Measurements from ENCODE around the gene KLHL20. TPM values are rescaled to one million over a fixed set of nuclear protein-coding genes. Genes with fewer than 3 reads are reported as not detected.

KLHL20 gene
- total and polyA plus RNA-seq, 2 of the 13 experiments (the other 11 are each of a cell fraction or from before 2014, with no cell fraction given) = 7.4 to 14.3 TPM

DNA sequence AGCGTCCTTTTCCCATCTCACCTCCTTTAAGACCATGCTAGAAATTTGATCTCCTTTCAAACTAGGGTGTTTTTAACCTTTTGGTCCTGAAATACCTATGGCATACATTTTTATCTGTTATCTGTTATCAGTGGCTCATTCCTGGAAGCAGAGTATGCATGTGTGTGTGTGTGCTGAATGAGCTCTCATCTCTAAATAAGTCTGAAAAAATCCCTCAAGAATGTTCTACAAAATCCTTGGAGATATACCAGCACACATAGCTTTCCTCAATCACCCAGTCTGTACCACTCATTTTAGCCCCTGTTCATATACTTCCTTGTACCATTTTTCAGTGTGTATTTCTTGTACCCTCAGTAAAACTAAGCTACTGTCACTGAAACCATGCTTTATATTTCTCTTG is 103.7 kb downstream of the KLHL20 start (continued):
- TF ChIP-seq, protein P1, sequence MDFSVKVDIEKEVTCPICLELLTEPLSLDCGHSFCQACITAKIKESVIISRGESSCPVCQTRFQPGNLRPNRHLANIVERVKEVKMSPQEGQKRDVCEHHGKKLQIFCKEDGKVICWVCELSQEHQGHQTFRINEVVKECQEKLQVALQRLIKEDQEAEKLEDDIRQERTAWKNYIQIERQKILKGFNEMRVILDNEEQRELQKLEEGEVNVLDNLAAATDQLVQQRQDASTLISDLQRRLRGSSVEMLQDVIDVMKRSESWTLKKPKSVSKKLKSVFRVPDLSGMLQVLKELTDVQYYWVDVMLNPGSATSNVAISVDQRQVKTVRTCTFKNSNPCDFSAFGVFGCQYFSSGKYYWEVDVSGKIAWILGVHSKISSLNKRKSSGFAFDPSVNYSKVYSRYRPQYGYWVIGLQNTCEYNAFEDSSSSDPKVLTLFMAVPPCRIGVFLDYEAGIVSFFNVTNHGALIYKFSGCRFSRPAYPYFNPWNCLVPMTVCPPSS (IDR thresholded peaks at IDR 0.05) = no peak
- TF ChIP-seq, protein P2, sequence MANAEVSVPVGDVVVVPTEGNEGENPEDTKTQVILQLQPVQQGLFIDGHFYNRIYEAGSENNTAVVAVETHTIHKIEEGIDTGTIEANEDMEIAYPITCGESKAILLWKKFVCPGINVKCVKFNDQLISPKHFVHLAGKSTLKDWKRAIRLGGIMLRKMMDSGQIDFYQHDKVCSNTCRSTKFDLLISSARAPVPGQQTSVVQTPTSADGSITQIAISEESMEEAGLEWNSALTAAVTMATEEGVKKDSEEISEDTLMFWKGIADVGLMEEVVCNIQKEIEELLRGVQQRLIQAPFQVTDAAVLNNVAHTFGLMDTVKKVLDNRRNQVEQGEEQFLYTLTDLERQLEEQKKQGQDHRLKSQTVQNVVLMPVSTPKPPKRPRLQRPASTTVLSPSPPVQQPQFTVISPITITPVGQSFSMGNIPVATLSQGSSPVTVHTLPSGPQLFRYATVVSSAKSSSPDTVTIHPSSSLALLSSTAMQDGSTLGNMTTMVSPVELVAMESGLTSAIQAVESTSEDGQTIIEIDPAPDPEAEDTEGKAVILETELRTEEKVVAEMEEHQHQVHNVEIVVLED (CRISPR knock-in tag; IDR thresholded peaks at IDR 0.05; ENCODE audit: borderline replicate concordance) = no peak
- TF ChIP-seq ZNF101 (CRISPR knock-in tag; IDR thresholded peaks at IDR 0.05; ENCODE audit: borderline replicate concordance, low read depth) = no peak
- TF ChIP-seq ZFP36L2 (CRISPR knock-in tag; IDR thresholded peaks at IDR 0.05) = no peak
- TF ChIP-seq, protein P3, sequence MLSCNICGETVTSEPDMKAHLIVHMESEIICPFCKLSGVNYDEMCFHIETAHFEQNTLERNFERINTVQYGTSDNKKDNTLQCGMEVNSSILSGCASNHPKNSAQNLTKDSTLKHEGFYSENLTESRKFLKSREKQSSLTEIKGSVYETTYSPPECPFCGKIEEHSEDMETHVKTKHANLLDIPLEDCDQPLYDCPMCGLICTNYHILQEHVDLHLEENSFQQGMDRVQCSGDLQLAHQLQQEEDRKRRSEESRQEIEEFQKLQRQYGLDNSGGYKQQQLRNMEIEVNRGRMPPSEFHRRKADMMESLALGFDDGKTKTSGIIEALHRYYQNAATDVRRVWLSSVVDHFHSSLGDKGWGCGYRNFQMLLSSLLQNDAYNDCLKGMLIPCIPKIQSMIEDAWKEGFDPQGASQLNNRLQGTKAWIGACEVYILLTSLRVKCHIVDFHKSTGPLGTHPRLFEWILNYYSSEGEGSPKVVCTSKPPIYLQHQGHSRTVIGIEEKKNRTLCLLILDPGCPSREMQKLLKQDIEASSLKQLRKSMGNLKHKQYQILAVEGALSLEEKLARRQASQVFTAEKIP (CRISPR knock-in tag; IDR thresholded peaks at IDR 0.05; ENCODE audit: borderline replicate concordance) = no peak
- no peak for TF ChIP-seq SP1 (IDR thresholded peaks at IDR 0.05)
- TF ChIP-seq SP1 (CRISPR knock-in tag; IDR thresholded peaks at IDR 0.05) = no peak
- TF ChIP-seq, protein P4, sequence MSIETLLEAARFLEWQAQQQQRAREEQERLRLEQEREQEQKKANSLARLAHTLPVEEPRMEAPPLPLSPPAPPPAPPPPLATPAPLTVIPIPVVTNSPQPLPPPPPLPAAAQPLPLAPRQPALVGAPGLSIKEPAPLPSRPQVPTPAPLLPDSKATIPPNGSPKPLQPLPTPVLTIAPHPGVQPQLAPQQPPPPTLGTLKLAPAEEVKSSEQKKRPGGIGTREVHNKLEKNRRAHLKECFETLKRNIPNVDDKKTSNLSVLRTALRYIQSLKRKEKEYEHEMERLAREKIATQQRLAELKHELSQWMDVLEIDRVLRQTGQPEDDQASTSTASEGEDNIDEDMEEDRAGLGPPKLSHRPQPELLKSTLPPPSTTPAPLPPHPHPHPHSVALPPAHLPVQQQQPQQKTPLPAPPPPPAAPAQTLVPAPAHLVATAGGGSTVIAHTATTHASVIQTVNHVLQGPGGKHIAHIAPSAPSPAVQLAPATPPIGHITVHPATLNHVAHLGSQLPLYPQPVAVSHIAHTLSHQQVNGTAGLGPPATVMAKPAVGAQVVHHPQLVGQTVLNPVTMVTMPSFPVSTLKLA (IDR thresholded peaks at IDR 0.05) = no peak

Data from HepG2 (cell line).